LNCaP clone FGC (cell line): Measurements from ENCODE around the gene MRS2.

ENCODE experiments used
- DNase-seq: peaks from one replicate; pipeline ENCODE4 v3.0.0-alpha.2; 2011; ENCODE audit warnings: low read depth
- H3K4me3 ChIP-seq: 2 replicates; pipeline ENCODE4 v1.5.1; 2011; ENCODE audit warnings: mild to moderate bottlenecking, low read depth, low read length, control low read depth
- TF ChIP-seq, protein P1 (sequence below): IDR thresholded peaks from 2 replicates; pipeline ENCODE4 v1.5.1; 2012; ENCODE audit warnings: mild to moderate bottlenecking; ENCODE audit not compliant: control insufficient read depth, insufficient read depth; ENCODE audit errors: extremely low read depth

Gene MRS2

DNA sequence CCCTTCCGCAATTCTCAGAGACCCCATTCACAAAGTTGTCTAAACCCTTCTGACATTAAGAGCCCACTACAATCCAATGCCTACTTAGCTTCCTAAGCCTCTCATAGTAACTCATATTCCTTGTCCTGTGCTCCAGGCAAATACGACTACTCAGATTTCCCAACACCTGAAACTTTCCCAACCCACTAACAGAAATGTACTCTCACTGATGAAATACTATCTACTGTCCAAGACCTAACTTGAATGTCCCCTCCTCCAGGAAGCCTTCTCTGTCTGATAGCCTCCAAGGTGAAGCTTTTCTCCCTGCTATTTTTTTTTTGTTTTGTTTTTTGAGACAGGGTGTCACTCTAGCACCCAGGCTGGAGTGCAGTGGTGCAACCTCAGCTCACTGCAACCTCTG, 56.2 kb downstream of the MRS2 start:
- DNase-seq: no peak
- H3K4me3 ChIP-seq: no peak overlapping the region
- TF ChIP-seq, protein P1, sequence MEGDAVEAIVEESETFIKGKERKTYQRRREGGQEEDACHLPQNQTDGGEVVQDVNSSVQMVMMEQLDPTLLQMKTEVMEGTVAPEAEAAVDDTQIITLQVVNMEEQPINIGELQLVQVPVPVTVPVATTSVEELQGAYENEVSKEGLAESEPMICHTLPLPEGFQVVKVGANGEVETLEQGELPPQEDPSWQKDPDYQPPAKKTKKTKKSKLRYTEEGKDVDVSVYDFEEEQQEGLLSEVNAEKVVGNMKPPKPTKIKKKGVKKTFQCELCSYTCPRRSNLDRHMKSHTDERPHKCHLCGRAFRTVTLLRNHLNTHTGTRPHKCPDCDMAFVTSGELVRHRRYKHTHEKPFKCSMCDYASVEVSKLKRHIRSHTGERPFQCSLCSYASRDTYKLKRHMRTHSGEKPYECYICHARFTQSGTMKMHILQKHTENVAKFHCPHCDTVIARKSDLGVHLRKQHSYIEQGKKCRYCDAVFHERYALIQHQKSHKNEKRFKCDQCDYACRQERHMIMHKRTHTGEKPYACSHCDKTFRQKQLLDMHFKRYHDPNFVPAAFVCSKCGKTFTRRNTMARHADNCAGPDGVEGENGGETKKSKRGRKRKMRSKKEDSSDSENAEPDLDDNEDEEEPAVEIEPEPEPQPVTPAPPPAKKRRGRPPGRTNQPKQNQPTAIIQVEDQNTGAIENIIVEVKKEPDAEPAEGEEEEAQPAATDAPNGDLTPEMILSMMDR: no peak

DNA sequence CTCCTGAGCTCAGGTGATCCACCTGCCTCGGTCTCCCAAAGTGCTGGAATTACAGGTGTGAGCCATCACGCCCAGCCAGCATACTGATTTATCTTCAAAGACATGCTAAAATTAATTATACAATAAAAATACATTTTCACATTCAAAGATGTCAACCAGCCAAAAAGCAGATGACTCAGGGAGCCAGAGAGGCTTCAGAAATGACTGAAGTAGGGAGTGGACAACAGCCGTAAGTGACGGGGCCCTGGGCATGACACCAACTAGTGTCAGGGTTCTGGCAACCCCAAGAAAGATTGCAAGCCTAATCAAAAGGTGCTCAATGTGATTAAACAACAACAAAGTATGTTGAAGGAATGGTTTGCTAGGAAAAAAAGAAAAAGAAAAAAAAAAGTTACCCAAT, 58.2 kb downstream of the MRS2 start:
- no peak for DNase-seq
- TF ChIP-seq, protein P1: no peak
- H3K4me3 ChIP-seq: no peak overlapping the region

DNA sequence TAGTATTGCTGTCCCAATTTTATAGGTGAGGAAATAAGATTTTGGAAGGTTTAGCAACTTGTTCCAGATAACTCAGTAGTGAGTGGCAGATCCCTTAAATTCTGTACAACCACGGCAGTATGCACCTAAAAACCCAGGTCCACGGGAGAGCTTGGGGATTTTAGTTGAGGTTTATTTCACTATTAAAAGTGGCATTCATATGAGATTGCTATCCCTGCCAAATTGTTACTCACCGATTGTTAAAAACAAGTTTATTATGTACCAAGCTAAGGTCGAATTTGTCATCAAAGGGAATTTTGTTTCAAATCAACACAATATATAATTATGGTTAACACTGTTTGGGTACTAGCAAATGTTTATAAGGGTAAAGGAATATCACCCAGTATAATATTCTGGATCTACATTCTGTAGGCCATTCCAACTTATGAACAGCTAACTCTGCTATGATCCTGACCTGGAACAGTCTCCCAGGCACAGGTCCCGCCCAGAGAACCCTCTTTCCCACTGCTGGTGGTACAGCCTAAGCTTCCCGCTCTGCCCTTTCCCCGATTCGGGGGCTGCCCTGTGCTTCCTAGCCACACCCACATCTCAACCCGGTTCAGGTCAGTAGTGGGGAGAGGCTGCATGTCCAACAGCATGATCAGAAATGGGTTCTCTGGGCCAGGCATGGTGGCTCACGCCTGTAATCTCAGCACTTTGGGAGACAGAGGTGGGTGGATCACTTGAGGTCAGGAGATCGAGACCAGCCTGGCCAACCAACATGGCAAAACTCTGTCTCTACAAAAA, 61.7 kb downstream of the MRS2 start:
- no peak for DNase-seq
- TF ChIP-seq, protein P1: no peak
- H3K4me3 ChIP-seq: no peak overlapping the region

DNA sequence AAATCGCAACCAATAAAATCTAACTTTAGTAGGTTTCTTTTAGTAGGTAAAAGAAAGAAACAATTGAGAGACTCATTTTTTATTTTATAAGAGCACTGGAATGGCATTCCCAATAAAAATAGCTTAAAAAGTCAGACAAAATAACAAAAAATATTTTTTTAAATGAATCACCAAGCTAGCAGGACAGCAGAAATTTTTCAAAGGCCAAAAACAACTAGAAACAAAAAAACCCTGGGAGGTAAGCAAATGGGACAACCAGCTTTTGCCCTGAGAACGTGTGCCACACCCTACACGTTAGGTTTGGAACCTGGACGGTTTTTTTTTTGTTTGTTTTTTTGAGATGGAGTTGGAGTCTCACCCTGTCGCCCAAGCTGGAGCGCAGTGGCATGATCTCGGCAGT, 67.1 kb downstream of the MRS2 start:
- no peak for DNase-seq
- TF ChIP-seq, protein P1: no peak
- no peak overlapping the region for H3K4me3 ChIP-seq

DNA sequence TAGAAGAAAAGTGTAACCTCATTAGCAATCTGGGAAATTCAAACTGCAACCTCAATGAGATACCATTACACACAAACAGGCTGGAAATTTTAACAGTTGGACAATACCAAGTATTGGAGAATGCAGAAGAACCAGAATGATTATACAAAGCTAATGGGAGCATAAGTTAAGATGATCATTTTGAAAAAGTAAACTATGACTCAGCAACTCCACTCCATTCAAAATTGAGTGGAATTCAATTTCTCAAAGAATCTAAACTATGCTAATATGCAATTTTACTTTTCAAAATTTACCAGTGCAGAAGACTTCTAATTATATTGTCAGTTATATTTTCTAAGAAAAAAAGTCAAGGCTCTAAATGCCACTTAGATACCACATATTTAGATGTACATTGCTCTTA, 69.4 kb downstream of the MRS2 start:
- DNase-seq: no peak
- no peak overlapping the region for H3K4me3 ChIP-seq
- TF ChIP-seq, protein P1: no peak
